ENCODE results near the gene PRRX2. TPM values are rescaled to one million over a fixed set of nuclear protein-coding genes. Genes with fewer than 3 reads are reported as not detected.

PRRX2 gene
- total and polyA plus RNA-seq, 2 experiments from 2014 or later: 9.7 to 23.0 TPM

GRCh38 chr9:129639756-129640085, 25.7 kb upstream of the PRRX2 start:
- Histone ChIP-seq H3K9me3 (ENCODE audit: low read depth) (no peaks in the 10 kb centered on the region), H2AFZ (no peak overlapping the region), H4K20me1 (ENCODE audit: insufficient read depth, poor library complexity, severe bottlenecking) (peaks cover 10% of the 10 kb centered on the region), H3K9me2 (replicated peaks; ENCODE audit: insufficient read depth) (no peaks in the 10 kb centered on the region), H3K27me3 (no peaks in the 10 kb centered on the region), H3K79me2 (peaks cover 26% of the 10 kb centered on the region), H3K36me3 (replicated peaks; ENCODE audit: insufficient read depth, low read depth) (no peaks in the 10 kb centered on the region), H3K4me3 (no peak overlapping the region), H3K4me2 (peak overlapping the region; percentile 96), H3K4me1 (ENCODE audit: insufficient read depth) (peaks cover 14% of the 10 kb centered on the region), H3K27ac (no peak overlapping the region)
- WGBS (ENCODE audit: low lambda C conversion rate, missing lambda C conversion rate): 85% methylated on average over 12 of the region's 12 CpGs
- no peak for DNase-seq (ENCODE audit: low spot score)
- no peak for TF ChIP-seq EZH2 (IDR thresholded peaks at IDR 0.05; ENCODE audit: borderline replicate concordance)
- TF ChIP-seq EZH2phosphoT487 (IDR thresholded peaks at IDR 0.05; ENCODE audit: low read depth, severe bottlenecking, unreplicated experiment): no peak
- TF ChIP-seq, protein P1, sequence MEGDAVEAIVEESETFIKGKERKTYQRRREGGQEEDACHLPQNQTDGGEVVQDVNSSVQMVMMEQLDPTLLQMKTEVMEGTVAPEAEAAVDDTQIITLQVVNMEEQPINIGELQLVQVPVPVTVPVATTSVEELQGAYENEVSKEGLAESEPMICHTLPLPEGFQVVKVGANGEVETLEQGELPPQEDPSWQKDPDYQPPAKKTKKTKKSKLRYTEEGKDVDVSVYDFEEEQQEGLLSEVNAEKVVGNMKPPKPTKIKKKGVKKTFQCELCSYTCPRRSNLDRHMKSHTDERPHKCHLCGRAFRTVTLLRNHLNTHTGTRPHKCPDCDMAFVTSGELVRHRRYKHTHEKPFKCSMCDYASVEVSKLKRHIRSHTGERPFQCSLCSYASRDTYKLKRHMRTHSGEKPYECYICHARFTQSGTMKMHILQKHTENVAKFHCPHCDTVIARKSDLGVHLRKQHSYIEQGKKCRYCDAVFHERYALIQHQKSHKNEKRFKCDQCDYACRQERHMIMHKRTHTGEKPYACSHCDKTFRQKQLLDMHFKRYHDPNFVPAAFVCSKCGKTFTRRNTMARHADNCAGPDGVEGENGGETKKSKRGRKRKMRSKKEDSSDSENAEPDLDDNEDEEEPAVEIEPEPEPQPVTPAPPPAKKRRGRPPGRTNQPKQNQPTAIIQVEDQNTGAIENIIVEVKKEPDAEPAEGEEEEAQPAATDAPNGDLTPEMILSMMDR (IDR thresholded peaks at IDR 0.05; ENCODE audit: poor library complexity): no peak

GRCh38 chr9:129640086-129640870, 25.2 kb upstream of the PRRX2 start:
- Histone ChIP-seq H3K4me3 (no peak overlapping the region), H4K20me1 (ENCODE audit: insufficient read depth, poor library complexity, severe bottlenecking) (peaks cover 8% of the 10 kb centered on the region), H3K79me2 (peaks cover 26% of the 10 kb centered on the region), H3K4me2 (peak overlapping the region; percentile 96), H3K27me3 (no peaks in the 10 kb centered on the region), H3K36me3 (replicated peaks; ENCODE audit: insufficient read depth, low read depth) (no peaks in the 10 kb centered on the region), H3K9me2 (replicated peaks; ENCODE audit: insufficient read depth) (no peaks in the 10 kb centered on the region), H3K9me3 (ENCODE audit: low read depth) (no peaks in the 10 kb centered on the region), H2AFZ (no peak overlapping the region), H3K4me1 (ENCODE audit: insufficient read depth) (peaks cover 14% of the 10 kb centered on the region), H3K27ac (no peak overlapping the region)
- no peak for DNase-seq (ENCODE audit: low spot score)
- TF ChIP-seq, protein P1 (IDR thresholded peaks at IDR 0.05; ENCODE audit: poor library complexity): no peak
- TF ChIP-seq EZH2phosphoT487 (IDR thresholded peaks at IDR 0.05; ENCODE audit: low read depth, severe bottlenecking, unreplicated experiment) (no peak), EZH2 (IDR thresholded peaks at IDR 0.05; ENCODE audit: borderline replicate concordance) (no peak)
- WGBS (ENCODE audit: low lambda C conversion rate, missing lambda C conversion rate): 77% methylated on average over 24 of the region's 25 CpGs

- H3K27me3 ChIP-seq: no peaks in the 10 kb centered on the region
- no peak for DNase-seq (ENCODE audit: low spot score)
- TF ChIP-seq, protein P1 (IDR thresholded peaks at IDR 0.05; ENCODE audit: poor library complexity): no peak
- TF ChIP-seq EZH2 (IDR thresholded peaks at IDR 0.05; ENCODE audit: borderline replicate concordance) (no peak), EZH2phosphoT487 (IDR thresholded peaks at IDR 0.05; ENCODE audit: low read depth, severe bottlenecking, unreplicated experiment) (no peak)
- peak overlapping the region; percentile 71 for H3K4me3 ChIP-seq
- peaks cover 8% of the 10 kb centered on the region for H4K20me1 ChIP-seq (ENCODE audit: insufficient read depth, poor library complexity, severe bottlenecking)
- peak overlapping the region; percentile 96 for H3K4me2 ChIP-seq
- H2AFZ ChIP-seq: peak overlapping the region; percentile 61
- H3K9me2 ChIP-seq (replicated peaks; ENCODE audit: insufficient read depth): no peaks in the 10 kb centered on the region
- peaks cover 14% of the 10 kb centered on the region for H3K4me1 ChIP-seq (ENCODE audit: insufficient read depth)
- no peaks in the 10 kb centered on the region for H3K9me3 ChIP-seq (ENCODE audit: low read depth)
- H3K36me3 ChIP-seq (replicated peaks; ENCODE audit: insufficient read depth, low read depth): no peaks in the 10 kb centered on the region
- peaks cover 26% of the 10 kb centered on the region for H3K79me2 ChIP-seq
- peak overlapping the region; percentile 75 for H3K27ac ChIP-seq
- WGBS (ENCODE audit: low lambda C conversion rate, missing lambda C conversion rate): 34% methylated on average over 36 of the region's 44 CpGs
Measured at GRCh38 chr9:129640871-129641749, 24.3 kb upstream of the PRRX2 start.
